PC-9 (cell line): ENCODE data around the gene BACH2. TPM values are rescaled to one million over a fixed set of nuclear protein-coding genes. Genes with fewer than 3 reads are reported as not detected.

Experiments
- BruUV-seq: library from RNA; stranded (reverse); fragments of 400-500 nt; replicated peaks from 2 replicates; lab custom pipeline; 2021; lab: Mats Ljungman, UMichigan
- CTCF ChIA-PET: fragments of 300-600 bp; sonication (Branson Sonifier 250); formaldehyde crosslinking; loops from one replicate; lab custom pipeline; 2022; ENCODE audit warnings: antibody characterized with exemption; lab: Charles Lee
- POLR2A ChIA-PET: fragments of 300-600 bp; sonication (Branson Sonifier 250); formaldehyde crosslinking; loops from one replicate; lab custom pipeline; 2022; ENCODE audit warnings: antibody characterized with exemption; ENCODE audit not compliant: unreplicated experiment; lab: Charles Lee
- DNase-seq, 2 experiments: peaks; one replicate each; pipeline versions ENCODE4 v3.0.0 to v3.0.0-alpha.2; 2015 to 2022; ENCODE audit warnings: mixed read lengths in 1 of 2
- H2AFZ ChIP-seq: fragments of 200-600 bp; sonication (generic); 2 replicates; pipeline ENCODE4 v1.8.1; 2017; ENCODE audit warnings: antibody characterized with exemption
- H3F3A ChIP-seq: fragments of 200-600 bp; sonication (generic); 2 replicates; pipeline ENCODE4 v1.8.1; 2017; ENCODE audit warnings: antibody characterized with exemption, mild to moderate bottlenecking, low read depth; ENCODE audit not compliant: insufficient read depth
- H3K27ac ChIP-seq: fragments of 200-600 bp; sonication (generic); 2 replicates; pipeline ENCODE4 v1.6.1; 2016; ENCODE audit warnings: mixed run types
- H3K27me3 ChIP-seq: fragments of 200-600 bp; sonication (generic); 2 replicates; pipeline ENCODE4 v1.6.1; 2016; ENCODE audit warnings: low read depth, mixed run types; ENCODE audit not compliant: insufficient read depth
- H3K36me3 ChIP-seq: fragments of 200-600 bp; sonication (generic); 2 replicates; pipeline ENCODE4 v1.6.1; 2016; ENCODE audit warnings: low read depth, mixed run types
- H3K4me1 ChIP-seq: fragments of 200-600 bp; sonication (generic); replicated peaks from 2 replicates; pipeline ENCODE4 v1.6.1; 2016; ENCODE audit warnings: mixed run types; ENCODE audit not compliant: insufficient read depth
- H3K4me2 ChIP-seq: fragments of 200-600 bp; sonication (generic); 2 replicates; pipeline ENCODE4 v1.6.1; 2017; ENCODE audit warnings: mixed run types
- H3K4me3 ChIP-seq: fragments of 200-600 bp; sonication (generic); 2 replicates; pipeline ENCODE4 v1.6.1; 2016; ENCODE audit warnings: mixed run types
- H3K79me2 ChIP-seq: fragments of 200-600 bp; sonication (generic); 2 replicates; pipeline ENCODE4 v1.6.1; 2017; ENCODE audit warnings: low read depth, mixed run types
- H3K9me2 ChIP-seq: fragments of 200-600 bp; sonication (generic); 2 replicates; pipeline ENCODE4 v1.8.1; 2017; ENCODE audit warnings: mild to moderate bottlenecking; ENCODE audit not compliant: insufficient read depth
- H3K9me3 ChIP-seq: fragments of 200-600 bp; sonication (generic); 2 replicates; pipeline ENCODE4 v1.8.1; 2016; ENCODE audit warnings: low read depth; ENCODE audit not compliant: insufficient read depth
- H4K20me1 ChIP-seq: fragments of 200-600 bp; sonication (generic); 2 replicates; pipeline ENCODE4 v1.8.1; 2017; ENCODE audit not compliant: insufficient read depth
- CTCF ChIP-seq: fragments of 200-600 bp; sonication (generic); conservative IDR thresholded peaks from 2 replicates; pipeline ENCODE4 v1.6.1; 2017; ENCODE audit warnings: mixed run types, antibody characterized with exemption, mild to moderate bottlenecking, moderate library complexity
- EZH2 ChIP-seq: fragments of 200-600 bp; sonication (generic); IDR thresholded peaks from 2 replicates; pipeline ENCODE4 v1.8.0; 2017; ENCODE audit warnings: antibody characterized with exemption, low read depth
- intact Hi-C: fragments of 100-400 bp; cut with micrococcal nuclease; formaldehyde crosslinking; loops from one replicate; pipeline ENCODE4 v1.10.0; 2022; ENCODE audit not compliant: unreplicated experiment
- total RNA-seq: library from RNA; stranded (reverse); gene quantifications from 2 replicates; pipeline ENCODE4 v1.2.3, GENCODE V29; 2021

BACH2 gene
- total RNA-seq, 1 experiment from 2014 or later = 2.3 TPM

GRCh38 chr6:89970609-89971337, 325.9 kb downstream of the BACH2 start:
- no peaks in the 10 kb centered on the region for H3K36me3 ChIP-seq
- H2AFZ ChIP-seq = no peak overlapping the region
- peak; percentile 36 to 61 for DNase-seq
- peak; percentile 69 for TF ChIP-seq CTCF
- no peak for TF ChIP-seq EZH2
- H3K27ac ChIP-seq = peak overlapping the region; percentile 56
- peak overlapping the region; percentile 16; the same call in 1 of the 2 replicates for H3K4me2 ChIP-seq
- no TSS peak for BruUV-seq
- ChIA-PET POLR2A (no interaction called here), CTCF (interaction anchor here (0.6 kb wide), 1 partner anchor 318 kb away, joined by 3 read pairs; no protein-coding TSS in a partner anchor)
- intact Hi-C loops = loop anchor here (1.0 to 10.0 kb wide), 5 partner anchors 30 to 509 kb away; no protein-coding TSS in a partner anchor
- H4K20me1 ChIP-seq = no peaks in the 10 kb centered on the region
- H3K4me1 ChIP-seq = peaks cover 5% of the 10 kb centered on the region; the same call in 1 of the 2 replicates
- no peaks in the 10 kb centered on the region for H3K9me3 ChIP-seq
- H3F3A ChIP-seq = no peaks in the 10 kb centered on the region
- no peaks in the 10 kb centered on the region for H3K9me2 ChIP-seq
- H3K27me3 ChIP-seq = no peaks in the 10 kb centered on the region
- H3K79me2 ChIP-seq = no peaks in the 10 kb centered on the region
- H3K4me3 ChIP-seq = no peak overlapping the region

- Histone ChIP-seq H3K9me2 (no peaks in the 10 kb centered on the region), H3K4me1 (peaks cover 5% of the 10 kb centered on the region; the same call in 1 of the 2 replicates), H3K27ac (no peak overlapping the region; the same call in 1 of the 2 replicates), H3K4me3 (no peak overlapping the region), H3K9me3 (no peaks in the 10 kb centered on the region), H2AFZ (no peak overlapping the region), H4K20me1 (no peaks in the 10 kb centered on the region), H3K4me2 (no peak overlapping the region), H3K79me2 (no peaks in the 10 kb centered on the region), H3K36me3 (no peaks in the 10 kb centered on the region), H3K27me3 (no peaks in the 10 kb centered on the region), H3F3A (no peaks in the 10 kb centered on the region)
- ChIA-PET POLR2A (no interaction called here), CTCF (interaction anchor here (0.6 kb wide), 1 partner anchor 319 kb away, joined by 3 read pairs; no protein-coding TSS in a partner anchor)
- intact Hi-C loops = loop anchor here (1.0 to 10.0 kb wide), 5 partner anchors 30 to 509 kb away; no protein-coding TSS in a partner anchor
- TF ChIP-seq EZH2 = no peak
- TF ChIP-seq CTCF = no peak
- BruUV-seq = no TSS peak
- no peak for DNase-seq
Measured at GRCh38 chr6:89970072-89970471, 326.6 kb downstream of the BACH2 start.

GRCh38 chr6:89966913-89967312, 329.7 kb downstream of the BACH2 start:
- no peak overlapping the region for H3K4me3 ChIP-seq
- peaks cover 5% of the 10 kb centered on the region; the same call in 1 of the 2 replicates for H3K4me1 ChIP-seq
- ChIA-PET POLR2A (no interaction called here), CTCF (interaction anchor here (1.1 kb wide), 1 partner anchor 512 kb away, joined by 3 read pairs; no protein-coding TSS in a partner anchor)
- TF ChIP-seq EZH2 = no peak
- no peak for TF ChIP-seq CTCF
- no peaks in the 10 kb centered on the region for H4K20me1 ChIP-seq
- no peak overlapping the region for H2AFZ ChIP-seq
- H3K4me2 ChIP-seq = no peak overlapping the region
- DNase-seq = no peak
- intact Hi-C loops = no loop called here
- H3K9me3 ChIP-seq = no peaks in the 10 kb centered on the region
- no peak overlapping the region for H3K27ac ChIP-seq
- no peaks in the 10 kb centered on the region for H3K9me2 ChIP-seq
- no peaks in the 10 kb centered on the region for H3F3A ChIP-seq
- BruUV-seq = no TSS peak
- no peaks in the 10 kb centered on the region for H3K79me2 ChIP-seq
- no peaks in the 10 kb centered on the region for H3K27me3 ChIP-seq
- no peaks in the 10 kb centered on the region for H3K36me3 ChIP-seq
